Esophagus squamous epithelium (tissue), 4 donors: Measurements from ENCODE around the gene TMEM119.

Experiments used
- POLR2A ChIP-seq, 4 donors: fragments of 450-650 bp; IDR thresholded peaks; one replicate each; pipeline ENCODE4 v1.6.1; 2017; ENCODE audit warnings: antibody characterized with exemption in 4 of 4, mild to moderate bottlenecking in 4 of 4, moderate library complexity in 3 of 4
- TF ChIP-seq, protein P1 (sequence below), 6 experiments: fragments of 450-650 bp in 4 of 6; fragments of 200-600 bp in 2 of 6; sonication (generic) in 2 of 6; IDR thresholded peaks; one replicate each; pipeline ENCODE4 v1.5.1; 2016 to 2019; ENCODE audit warnings: antibody characterized with exemption in 6 of 6, mild to moderate bottlenecking in 4 of 6, moderate library complexity in 4 of 6

DNA sequence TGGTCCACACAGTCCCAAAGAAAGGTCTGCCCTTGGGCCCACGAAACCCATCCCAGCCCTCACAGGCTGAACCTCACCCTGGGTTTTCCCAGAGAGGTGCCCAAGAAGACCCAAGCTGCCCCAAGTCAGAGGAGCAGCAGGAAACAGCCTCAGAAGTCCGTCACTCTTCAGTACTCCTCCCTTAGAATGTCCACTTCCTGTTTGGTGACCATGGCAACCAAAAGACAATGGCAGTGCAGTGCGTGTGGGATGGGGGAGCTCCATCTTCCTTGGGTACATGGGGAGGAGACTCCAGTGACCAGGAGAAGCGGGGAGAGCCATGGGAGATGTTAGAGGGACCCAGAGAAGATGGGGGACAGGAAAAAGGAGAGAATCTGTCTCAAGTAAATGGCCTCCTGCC is 24.5 kb upstream of the TMEM119 start:
- TF ChIP-seq POLR2A (IDR thresholded peaks at IDR 0.05), result no peak
- TF ChIP-seq, protein P1, sequence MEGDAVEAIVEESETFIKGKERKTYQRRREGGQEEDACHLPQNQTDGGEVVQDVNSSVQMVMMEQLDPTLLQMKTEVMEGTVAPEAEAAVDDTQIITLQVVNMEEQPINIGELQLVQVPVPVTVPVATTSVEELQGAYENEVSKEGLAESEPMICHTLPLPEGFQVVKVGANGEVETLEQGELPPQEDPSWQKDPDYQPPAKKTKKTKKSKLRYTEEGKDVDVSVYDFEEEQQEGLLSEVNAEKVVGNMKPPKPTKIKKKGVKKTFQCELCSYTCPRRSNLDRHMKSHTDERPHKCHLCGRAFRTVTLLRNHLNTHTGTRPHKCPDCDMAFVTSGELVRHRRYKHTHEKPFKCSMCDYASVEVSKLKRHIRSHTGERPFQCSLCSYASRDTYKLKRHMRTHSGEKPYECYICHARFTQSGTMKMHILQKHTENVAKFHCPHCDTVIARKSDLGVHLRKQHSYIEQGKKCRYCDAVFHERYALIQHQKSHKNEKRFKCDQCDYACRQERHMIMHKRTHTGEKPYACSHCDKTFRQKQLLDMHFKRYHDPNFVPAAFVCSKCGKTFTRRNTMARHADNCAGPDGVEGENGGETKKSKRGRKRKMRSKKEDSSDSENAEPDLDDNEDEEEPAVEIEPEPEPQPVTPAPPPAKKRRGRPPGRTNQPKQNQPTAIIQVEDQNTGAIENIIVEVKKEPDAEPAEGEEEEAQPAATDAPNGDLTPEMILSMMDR (IDR thresholded peaks at IDR 0.05), result no peak
